Endothelial cell of umbilical vein (primary cell): Measurements from ENCODE around the gene AKAP13. TPM values are rescaled to one million over a fixed set of nuclear protein-coding genes. Genes with fewer than 3 reads are reported as not detected.

Source experiments
- BruUV-seq: library from RNA; stranded (reverse); fragments of 400-500 nt; replicated peaks from 2 replicates; lab custom pipeline; 2021; lab: Mats Ljungman, UMichigan
- CTCF ChIA-PET: fragments of 300-600, 350-600 bp; sonication (Branson Sonifier 250); formaldehyde crosslinking; loops from one replicate; lab custom pipeline; 2021; ENCODE audit warnings: antibody characterized with exemption, inconsistent platforms; lab: Charles Lee
- POLR2A ChIA-PET: fragments of 300-600, 350-600 bp; sonication (Branson Sonifier 250); formaldehyde crosslinking; loops from one replicate; lab custom pipeline; 2021; ENCODE audit warnings: antibody characterized with exemption, inconsistent platforms; lab: Charles Lee
- DNase-seq: peaks from one replicate; pipeline ENCODE4 v3.0.0-alpha.2; 2011; ENCODE audit warnings: low read depth, low spot score
- FAIRE-seq: peaks from 2 replicates; lab custom pipeline; 2011; peaks lifted over from hg19 to GRCh38; lab: Jason Lieb, UNC
- H2AFZ ChIP-seq: 2 replicates; pipeline ENCODE4 v1.6.0; 2012; ENCODE audit warnings: low read depth, low read length, control low read depth, inconsistent platforms
- H3K27ac ChIP-seq: 2 replicates; pipeline ENCODE4 v1.5.1; 2011; ENCODE audit warnings: low read depth, mild to moderate bottlenecking, control low read depth, low read length, moderate library complexity; ENCODE audit not compliant: insufficient read depth
- H3K27me3 ChIP-seq, 2 experiments: 2 replicates each; pipeline versions ENCODE4 v1.6.0 to v1.6.1; 2011; ENCODE audit warnings: low read length in 2 of 2, mixed read lengths in 1 of 2; ENCODE audit not compliant: control insufficient read depth in 2 of 2, insufficient read depth in 2 of 2
- H3K36me3 ChIP-seq, 2 experiments: 2 replicates in 1 of 2; 3 replicates in 1 of 2; pipeline ENCODE4 v1.5.1; 2011; ENCODE audit warnings: low read length in 2 of 2, mild to moderate bottlenecking in 1 of 2, moderate library complexity in 1 of 2; ENCODE audit not compliant: control insufficient read depth in 2 of 2, insufficient read depth in 2 of 2; ENCODE audit errors: extremely low read depth in 1 of 2
- H3K4me1 ChIP-seq: 3 replicates; pipeline ENCODE4 v1.5.1; 2011; ENCODE audit warnings: mild to moderate bottlenecking, low read length; ENCODE audit not compliant: control insufficient read depth, insufficient read depth; ENCODE audit errors: extremely low read depth
- H3K4me2 ChIP-seq: 2 replicates; pipeline ENCODE4 v1.6.1; 2011; ENCODE audit warnings: low read length, control low read depth, mixed read lengths; ENCODE audit not compliant: insufficient read depth
- H3K4me3 ChIP-seq, 3 experiments: fragments of 200-600 bp in 1 of 3; sonication (generic), shearing (Covaris generic) in 1 of 3; replicated peaks in 1 of 3; 2 replicates each; pipeline ENCODE4 v1.5.1; 2011 to 2016; ENCODE audit warnings: control low read depth in 3 of 3, low read length in 3 of 3, mild to moderate bottlenecking in 2 of 3, inconsistent platforms in 1 of 3, low read depth in 1 of 3, moderate library complexity in 1 of 3; ENCODE audit not compliant: insufficient read depth in 1 of 3
- H3K79me2 ChIP-seq: 2 replicates; pipeline ENCODE4 v1.6.0; 2012; ENCODE audit warnings: low read length, inconsistent platforms; ENCODE audit not compliant: control insufficient read depth, insufficient read depth
- H3K9ac ChIP-seq: replicated peaks from 2 replicates; pipeline ENCODE3; 2011; ENCODE audit warnings: low read length, control low read depth; ENCODE audit not compliant: insufficient read depth; ENCODE audit errors: extremely low read depth
- H3K9me1 ChIP-seq: replicated peaks from 3 replicates; pipeline ENCODE4 v1.6.0; 2011; ENCODE audit warnings: mild to moderate bottlenecking, low read length; ENCODE audit not compliant: control insufficient read depth, insufficient read depth; ENCODE audit errors: extremely low read depth
- H3K9me3 ChIP-seq: replicated peaks from 2 replicates; pipeline ENCODE4 v1.5.1; 2012; ENCODE audit warnings: low read length, inconsistent platforms; ENCODE audit not compliant: control insufficient read depth, insufficient read depth
- H4K20me1 ChIP-seq: replicated peaks from 2 replicates; pipeline ENCODE3; 2011; ENCODE audit warnings: mild to moderate bottlenecking, low read length; ENCODE audit not compliant: control insufficient read depth, insufficient read depth; ENCODE audit errors: extremely low read depth
- EZH2 ChIP-seq: IDR thresholded peaks from 2 replicates; pipeline ENCODE4 v1.6.1; 2012; ENCODE audit warnings: borderline replicate concordance, low read depth, mild to moderate bottlenecking, moderate library complexity, low read length, inconsistent platforms; ENCODE audit not compliant: severe bottlenecking
- FOS ChIP-seq: IDR thresholded peaks from 2 replicates; pipeline ENCODE4 v1.6.1; 2011; ENCODE audit warnings: mild to moderate bottlenecking, low read length, moderate library complexity, borderline replicate concordance; ENCODE audit not compliant: insufficient read depth
- GATA2 ChIP-seq: IDR thresholded peaks from 2 replicates; pipeline ENCODE4 v1.7.0; 2011; ENCODE audit warnings: low read depth, mild to moderate bottlenecking, moderate library complexity, mixed read lengths, low read length; ENCODE audit not compliant: insufficient read length, insufficient read depth
- JUN ChIP-seq: IDR thresholded peaks from 2 replicates; pipeline ENCODE4 v1.6.1; 2011; ENCODE audit warnings: borderline replicate concordance, low read depth; ENCODE audit not compliant: insufficient read length, insufficient read depth
- MYC ChIP-seq: IDR thresholded peaks from one replicate; pipeline ENCODE4 v1.6.1; 2011; ENCODE audit warnings: mild to moderate bottlenecking, low read depth, low read length
- POLR2A ChIP-seq: IDR thresholded peaks from 2 replicates; pipeline ENCODE4 v1.6.1; 2012; ENCODE audit warnings: low read depth, mild to moderate bottlenecking, control low read depth, low read length
- POLR2AphosphoS5 ChIP-seq: IDR thresholded peaks from 2 replicates; pipeline ENCODE4 v1.6.1; 2012; ENCODE audit warnings: low read depth, mild to moderate bottlenecking, control low read depth, low read length, moderate library complexity; ENCODE audit not compliant: insufficient read depth
- dilution Hi-C: fragments of 300-500 bp; cut with MboI; formaldehyde crosslinking; loops from one replicate; pipeline ENCODE4 v1.15.0; 2019; ENCODE audit warnings: low sequenced_read_pairs; ENCODE audit not compliant: extremely low pct_ligation_motif_present
- intact Hi-C: fragments of 100-400 bp; cut with micrococcal nuclease; formaldehyde crosslinking; loops from one replicate; pipeline ENCODE4 v1.10.0; 2022
- polyA plus RNA-seq, 4 experiments: library from polyadenylated mRNA; depleted of rRNA in 3 of 4; stranded (reverse) in 3 of 4; unstranded in 1 of 4; fragments of >200 nt; gene quantifications; 2 replicates each; pipeline versions ENCODE4 v1.2.1 to v1.2.3, GENCODE V29; 2011 to 2012; ENCODE audit warnings: missing spikeins in 1 of 4
- total RNA-seq: library from RNA; stranded (reverse); gene quantifications from 2 replicates; pipeline ENCODE4 v1.2.3, GENCODE V29; 2021
- TF ChIP-seq, protein P1 (sequence below): IDR thresholded peaks from 2 replicates; pipeline ENCODE4 v1.6.1; 2011; ENCODE audit not compliant: insufficient read depth, insufficient read length
- TF ChIP-seq, protein P2 (sequence below), 2 donors: IDR thresholded peaks; 1 replicate in 1 of 2; 2 replicates in 1 of 2; pipeline ENCODE4 v1.5.1; 2011; ENCODE audit warnings: low read length in 2 of 2, mild to moderate bottlenecking in 2 of 2, moderate library complexity in 2 of 2, control low read depth in 1 of 2, inconsistent platforms in 1 of 2, low read depth in 1 of 2; ENCODE audit not compliant: insufficient read depth in 1 of 2; ENCODE audit errors: extremely low read depth in 1 of 2

AKAP13 gene
- total and polyA plus RNA-seq, 2 donors (not counting 3 experiments of a cell fraction or from before 2014, with no cell fraction given) = 22.8 to 87.8 TPM

DNA sequence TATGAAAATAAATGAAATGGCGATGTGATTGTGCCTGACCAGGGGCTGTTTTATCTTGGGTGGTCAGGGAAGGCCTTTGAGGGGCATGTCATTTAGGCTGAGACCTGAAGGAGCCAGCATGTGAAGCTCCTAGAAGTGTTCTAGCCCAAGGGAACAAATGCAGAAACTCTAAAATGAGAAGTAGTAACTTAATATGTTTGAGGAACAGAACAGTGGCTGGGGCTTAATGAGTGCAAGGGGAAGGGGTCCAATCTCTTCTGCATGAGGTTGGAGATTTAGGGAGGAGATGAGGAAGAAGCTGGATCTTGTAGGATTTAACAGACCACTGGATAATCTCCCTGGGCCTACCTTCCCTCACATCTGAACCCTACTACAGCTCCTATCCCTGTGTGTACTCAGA lies 110.5 kb downstream of the AKAP13 start:
- Histone ChIP-seq H3K9me1 (no peaks in the 10 kb centered on the region), H3K9me3 (no peaks in the 10 kb centered on the region), H4K20me1 (no peaks in the 10 kb centered on the region), H3K79me2 (peaks cover 15% of the 10 kb centered on the region), H3K36me3 (no peaks in the 10 kb centered on the region), H3K9ac (no peak overlapping the region), H3K27me3 (no peaks in the 10 kb centered on the region), H3K4me1 (peaks cover 12% of the 10 kb centered on the region), H3K27ac (no peak overlapping the region), H3K4me2 (no peak overlapping the region), H2AFZ (no peak overlapping the region), H3K4me3 (no peak overlapping the region)
- intact Hi-C loops = loop anchor here (10.0 kb wide), 1 partner anchor 214 kb away; no protein-coding TSS in a partner anchor
- BruUV-seq = no TSS peak
- TF ChIP-seq JUN = no peak
- TF ChIP-seq MYC = no peak
- no peak for TF ChIP-seq POLR2A
- TF ChIP-seq, protein P1, sequence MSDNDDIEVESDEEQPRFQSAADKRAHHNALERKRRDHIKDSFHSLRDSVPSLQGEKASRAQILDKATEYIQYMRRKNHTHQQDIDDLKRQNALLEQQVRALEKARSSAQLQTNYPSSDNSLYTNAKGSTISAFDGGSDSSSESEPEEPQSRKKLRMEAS = no peak
- TF ChIP-seq FOS = no peak
- TF ChIP-seq, protein P2, sequence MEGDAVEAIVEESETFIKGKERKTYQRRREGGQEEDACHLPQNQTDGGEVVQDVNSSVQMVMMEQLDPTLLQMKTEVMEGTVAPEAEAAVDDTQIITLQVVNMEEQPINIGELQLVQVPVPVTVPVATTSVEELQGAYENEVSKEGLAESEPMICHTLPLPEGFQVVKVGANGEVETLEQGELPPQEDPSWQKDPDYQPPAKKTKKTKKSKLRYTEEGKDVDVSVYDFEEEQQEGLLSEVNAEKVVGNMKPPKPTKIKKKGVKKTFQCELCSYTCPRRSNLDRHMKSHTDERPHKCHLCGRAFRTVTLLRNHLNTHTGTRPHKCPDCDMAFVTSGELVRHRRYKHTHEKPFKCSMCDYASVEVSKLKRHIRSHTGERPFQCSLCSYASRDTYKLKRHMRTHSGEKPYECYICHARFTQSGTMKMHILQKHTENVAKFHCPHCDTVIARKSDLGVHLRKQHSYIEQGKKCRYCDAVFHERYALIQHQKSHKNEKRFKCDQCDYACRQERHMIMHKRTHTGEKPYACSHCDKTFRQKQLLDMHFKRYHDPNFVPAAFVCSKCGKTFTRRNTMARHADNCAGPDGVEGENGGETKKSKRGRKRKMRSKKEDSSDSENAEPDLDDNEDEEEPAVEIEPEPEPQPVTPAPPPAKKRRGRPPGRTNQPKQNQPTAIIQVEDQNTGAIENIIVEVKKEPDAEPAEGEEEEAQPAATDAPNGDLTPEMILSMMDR (IDR thresholded peaks at IDR 0.05; ENCODE audit: extremely low read depth in 1 of 2, insufficient read depth in 1 of 2, low read depth in 1 of 2, low read length in 2 of 2) = no peak
- TF ChIP-seq GATA2 = no peak
- TF ChIP-seq POLR2AphosphoS5 = no peak
- TF ChIP-seq EZH2 = no peak
- dilution Hi-C loops = no loop called here
- FAIRE-seq (no peak), DNase-seq (no peak)
- ChIA-PET POLR2A (no interaction called here), CTCF (interaction anchor here (0.6 to 6.6 kb wide), 4 partner anchors 12 to 195 kb away, joined by 3 to 49 read pairs (median 6); no protein-coding TSS in a partner anchor)
